Measurements from ENCODE around the gene CYP46A1.

The CYP46A1 gene

GRCh38 chr14:99754141-99755067, 70.3 kb downstream of the CYP46A1 start:
- no peak overlapping the region for H3K27ac ChIP-seq (ENCODE audit: extremely low read depth, low read depth, low read length)
- ChIA-PET POLR2A (interaction anchor here (0.8 kb wide), 1 partner anchor 20 kb away, joined by 3 read pairs; no protein-coding TSS in a partner anchor), CTCF (interaction anchor here (0.6 to 1.4 kb wide), 5 partner anchors 8 to 130 kb away, joined by 3 to 8 read pairs (median 3); no protein-coding TSS in a partner anchor)
- no peaks in the 10 kb centered on the region for H3K36me3 ChIP-seq (ENCODE audit: control insufficient read depth in 2 of 2, insufficient read depth in 1 of 2, low read length in 2 of 2)
- H3K4me3 ChIP-seq (ENCODE audit: low read depth, low read length) = no peak overlapping the region
- no peaks in the 10 kb centered on the region for H3K9me3 ChIP-seq (ENCODE audit: control insufficient read depth, insufficient read depth, low read depth, low read length)
- peaks cover 6% of the 10 kb centered on the region; the same call in 1 of the 2 replicates for H3K4me1 ChIP-seq (ENCODE audit: control insufficient read depth, insufficient read depth, low read length)
- TF ChIP-seq GLIS1 (tag by site-specific recombination; IDR thresholded peaks at IDR 0.05) (peak; percentile 82), ZBTB21 (tag by site-specific recombination; IDR thresholded peaks at IDR 0.05) (peak; percentile 83), ZFHX2 (tag by site-specific recombination; conservative IDR thresholded peaks at IDR 0.05) (peak; percentile 37), ZNF324 (tag by site-specific recombination; IDR thresholded peaks at IDR 0.05) (no peak), AEBP2 (tag by site-specific recombination; IDR thresholded peaks at IDR 0.05; ENCODE audit: borderline replicate concordance) (no peak), GLIS2 (tag by site-specific recombination; IDR thresholded peaks at IDR 0.05) (peak; percentile 91), ZNF155 (tag by site-specific recombination; IDR thresholded peaks at IDR 0.05) (no peak), ZNF521 (tag by site-specific recombination; IDR thresholded peaks at IDR 0.05) (no peak), ZNF292 (tag by site-specific recombination; IDR thresholded peaks at IDR 0.05; ENCODE audit: borderline replicate concordance, low read depth) (no peak), HIC1 (tag by site-specific recombination; IDR thresholded peaks at IDR 0.05) (peak; percentile 62), ZNF692 (tag by site-specific recombination; IDR thresholded peaks at IDR 0.05) (peak; percentile 69), ATF2 (tag by site-specific recombination; IDR thresholded peaks at IDR 0.05; ENCODE audit: low read depth) (peak; percentile 90), ZNF558 (tag by site-specific recombination; IDR thresholded peaks at IDR 0.05) (no peak), ZNF398 (tag by site-specific recombination; IDR thresholded peaks at IDR 0.05) (peak; percentile 78), ZNF266 (tag by site-specific recombination; IDR thresholded peaks at IDR 0.05; ENCODE audit: low read depth) (no peak), PATZ1 (tag by site-specific recombination; IDR thresholded peaks at IDR 0.05) (peak; percentile 73), ZNF394 (tag by site-specific recombination; IDR thresholded peaks at IDR 0.05; ENCODE audit: borderline replicate concordance) (0 out of 2 replicates have a peak, but pooled peaks have one; percentile 78), ZNF629 (tag by site-specific recombination; IDR thresholded peaks at IDR 0.05) (peak; percentile 88), ZNF433 (tag by site-specific recombination; IDR thresholded peaks at IDR 0.05; ENCODE audit: low read depth) (no peak)
